Transverse colon (tissue), 4 donors: ENCODE measurements around the gene HMCN1. TPM values are rescaled to one million over a fixed set of nuclear protein-coding genes. Genes with fewer than 3 reads are reported as not detected.

Experiments
- DNase-seq: peaks from one replicate; pipeline ENCODE4 v3.0.0-alpha.2; 2019
- H3K27ac ChIP-seq, 4 donors: fragments of 200-600 bp; sonication (generic); 2 replicates each; pipeline ENCODE4 v1.5.1; 2016 to 2018; ENCODE audit warnings: inconsistent platforms in 4 of 4
- H3K27me3 ChIP-seq: fragments of 200-600 bp; sonication (generic); 2 replicates; pipeline ENCODE4 v1.5.1; 2017; ENCODE audit warnings: inconsistent platforms
- H3K36me3 ChIP-seq, 4 donors: fragments of 200-600 bp; sonication (generic); 2 replicates each; pipeline ENCODE4 v1.5.1; 2017 to 2019; ENCODE audit warnings: inconsistent platforms in 4 of 4
- H3K4me1 ChIP-seq, 4 donors: fragments of 200-600 bp; sonication (generic); 2 replicates each; pipeline ENCODE4 v1.5.1; 2017 to 2020; ENCODE audit warnings: inconsistent platforms in 4 of 4
- H3K4me3 ChIP-seq, 4 donors: fragments of 200-600 bp; sonication (generic); 1 replicate in 1 of 4; 2 replicates in 3 of 4; pipeline versions ENCODE4 v1.5.1 to v1.6.1; 2017 to 2019; ENCODE audit warnings: inconsistent platforms in 4 of 4
- H3K9me3 ChIP-seq, 2 donors: fragments of 200-600 bp; sonication (generic); 2 replicates each; pipeline ENCODE4 v1.5.1; 2017 to 2019; ENCODE audit warnings: inconsistent platforms in 2 of 2
- CTCF ChIP-seq, 5 experiments: fragments of 200-600 bp in 3 of 5; fragments of 450-650 bp in 2 of 5; sonication (generic) in 3 of 5; IDR thresholded peaks; 1 replicate in 2 of 5; 2 replicates in 3 of 5; pipeline ENCODE4 v1.5.1; 2016 to 2017; ENCODE audit warnings: antibody characterized with exemption in 5 of 5, inconsistent platforms in 3 of 5, mild to moderate bottlenecking in 2 of 5, moderate library complexity in 1 of 5
- EP300 ChIP-seq: sonication (generic); formaldehyde crosslinking; IDR thresholded peaks from one replicate; pipeline ENCODE4 v1.6.1; 2017; ENCODE audit warnings: antibody characterized with exemption, low read depth
- POLR2A ChIP-seq: fragments of 450-650 bp; IDR thresholded peaks from one replicate; pipeline ENCODE4 v1.6.1; 2016; ENCODE audit warnings: antibody characterized with exemption, mild to moderate bottlenecking, moderate library complexity
- POLR2AphosphoS5 ChIP-seq, 3 donors: sonication (generic); formaldehyde crosslinking; IDR thresholded peaks; one replicate each; pipeline ENCODE4 v1.6.1; 2016; ENCODE audit warnings: antibody characterized with exemption in 3 of 3
- WGBS, 2 donors: methylation state at CpG; one replicate each; pipeline ENCODE4 v1.1.5; 2018; ENCODE audit warnings: low coverage in 1 of 2; 5-methylcytosine and 5-hydroxymethylcytosine counted together
- in situ Hi-C, 4 donors: fragments of 200-750 bp; cut with MboI; loops; one replicate each; pipeline versions ENCODE4 v1.15.0 to v1.15.1; 2017; ENCODE audit warnings: low sequenced_read_pairs in 3 of 4, low pct_ligation_motif_present in 1 of 4, low pct_unique_long_range_greater_than_20kb in 1 of 4
- intact Hi-C: fragments of 100-400 bp; cut with DNase I; formaldehyde crosslinking; loops from one replicate; pipeline ENCODE4 v1.15.1; 2023; ENCODE audit warnings: low total_unique reads
- total RNA-seq, 4 donors: library from RNA; depleted of rRNA; stranded (reverse); fragments of >200 nt; gene quantifications; one replicate each; pipeline ENCODE4 v1.1.0, GENCODE V29; 2016

HMCN1 gene
- total RNA-seq, 4 donors from 2014 or later = 1.1 to 2.7 (median 2.1) TPM

DNA sequence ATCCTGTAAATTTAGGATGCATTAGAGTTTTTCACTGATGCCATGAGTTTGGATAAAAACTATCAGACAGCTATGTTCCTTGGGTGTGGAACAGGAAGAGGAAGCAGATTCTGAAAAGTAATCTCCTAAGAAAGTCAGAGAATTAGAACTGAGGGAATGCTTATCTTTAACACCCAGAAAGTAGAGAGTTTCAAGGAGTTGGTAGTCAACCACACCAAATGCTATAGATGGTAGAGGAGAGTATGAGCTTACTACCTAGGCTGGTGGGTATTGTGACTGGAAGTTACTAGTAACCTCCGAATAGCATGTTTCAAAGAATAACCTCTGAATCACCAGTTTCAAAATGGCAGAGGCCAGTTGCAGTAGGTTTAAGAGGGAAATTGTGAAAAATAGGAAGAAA lies 288.0 kb downstream of the HMCN1 start:
- no peak overlapping the region for H3K27ac ChIP-seq
- DNase-seq = no peak
- no peaks in the 10 kb centered on the region for H3K27me3 ChIP-seq
- H3K9me3 ChIP-seq = no peaks in the 10 kb centered on the region
- TF ChIP-seq POLR2AphosphoS5 (IDR thresholded peaks at IDR 0.05) = no peak
- TF ChIP-seq CTCF (IDR thresholded peaks at IDR 0.05) = no peak
- H3K4me3 ChIP-seq = no peak overlapping the region
- WGBS, 2 donors = 85 to 100% methylated on average over 1 of the region's 1 CpG
- no peaks in the 10 kb centered on the region for H3K36me3 ChIP-seq
- no peaks in the 10 kb centered on the region for H3K4me1 ChIP-seq
- intact Hi-C loops (no loop called here), in situ Hi-C loops (no loop called here)

DNA sequence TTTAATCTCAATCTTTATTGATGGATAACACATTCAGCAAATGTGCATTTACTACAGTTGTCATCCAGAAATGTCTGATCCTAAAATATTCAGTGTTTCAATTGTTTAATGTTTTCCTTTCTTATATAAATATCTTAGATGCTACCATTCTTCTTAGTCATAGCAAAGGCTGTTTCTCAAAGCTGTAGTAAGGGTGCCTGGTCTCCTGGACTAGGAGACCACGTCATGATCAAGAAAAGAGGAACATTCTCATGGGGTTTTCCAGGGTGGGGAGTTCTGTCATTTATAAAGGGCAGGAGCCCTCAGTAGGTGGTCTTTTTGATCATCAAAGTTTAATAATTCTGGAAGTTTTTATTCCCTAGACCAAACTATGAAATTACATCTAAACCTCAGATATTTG lies 292.8 kb downstream of the HMCN1 start:
- intact Hi-C loops = no loop called here

GRCh38 chr1:186027621-186028020 lies 293.4 kb downstream of the HMCN1 start:
- Histone ChIP-seq H3K27me3 (no peaks in the 10 kb centered on the region), H3K9me3 (no peaks in the 10 kb centered on the region), H3K4me1 (no peaks in the 10 kb centered on the region), H3K36me3 (no peaks in the 10 kb centered on the region), H3K4me3 (no peak overlapping the region), H3K27ac (no peak overlapping the region)
- no peak for DNase-seq
- intact Hi-C loops = no loop called here
- WGBS, 2 donors = 32 to 46% methylated on average over 3 of the region's 3 CpGs
- no peak for TF ChIP-seq POLR2AphosphoS5 (IDR thresholded peaks at IDR 0.05)
- TF ChIP-seq POLR2A = no peak
- TF ChIP-seq CTCF (IDR thresholded peaks at IDR 0.05) = no peak
- TF ChIP-seq EP300 = no peak
- in situ Hi-C loops = no loop called here

More for the DNA sequence above, 292.8 kb downstream of the HMCN1 start:
- Histone ChIP-seq H3K9me3 (no peaks in the 10 kb centered on the region), H3K4me1 (no peaks in the 10 kb centered on the region), H3K4me3 (no peak overlapping the region), H3K27ac (no peak overlapping the region), H3K27me3 (no peaks in the 10 kb centered on the region), H3K36me3 (no peaks in the 10 kb centered on the region)
- DNase-seq = no peak
- in situ Hi-C loops = no loop called here
- TF ChIP-seq POLR2AphosphoS5 (IDR thresholded peaks at IDR 0.05) (no peak), CTCF (IDR thresholded peaks at IDR 0.05) (no peak), EP300 (no peak), POLR2A (no peak)
- WGBS, 2 donors = 55 to 100% methylated on average over 1 of the region's 1 CpG

- TF ChIP-seq CTCF (IDR thresholded peaks at IDR 0.05) (no peak), POLR2A (no peak), POLR2AphosphoS5 (IDR thresholded peaks at IDR 0.05) (no peak), EP300 (no peak)
- Histone ChIP-seq H3K4me1 (no peaks in the 10 kb centered on the region), H3K36me3 (no peaks in the 10 kb centered on the region), H3K4me3 (no peak overlapping the region), H3K9me3 (no peaks in the 10 kb centered on the region), H3K27ac (no peak overlapping the region), H3K27me3 (no peaks in the 10 kb centered on the region)
- in situ Hi-C loops = no loop called here
- intact Hi-C loops = no loop called here
- no peak for DNase-seq
Measured at GRCh38 chr1:186030453-186030852, 296.3 kb downstream of the HMCN1 start.
